Measurements from ENCODE around the gene TSHR.
"Not testable (repeated sequence)": the region's sequence is repeated elsewhere in the genome, so short reads cannot be mapped to it uniquely, and the experiment has no call there.

TSHR gene

GRCh38 chr14:81087230-81087629 is 131.8 kb downstream of the TSHR start:
- DNase-seq = no peak

- DNase-seq = no peak
These were observed 135.7 kb downstream of the TSHR start for GRCh38 chr14:81091139-81091538.

- no peak for DNase-seq
These were observed 136.2 kb downstream of the TSHR start for GRCh38 chr14:81091660-81092059.

- DNase-seq = no peak
These were observed 138.2 kb downstream of the TSHR start for GRCh38 chr14:81093651-81094050.

GRCh38 chr14:81095539-81095938 is 140.1 kb downstream of the TSHR start:
- DNase-seq = no peak

- no peak for DNase-seq
These were observed 141.2 kb downstream of the TSHR start for GRCh38 chr14:81096656-81097055.

GRCh38 chr14:81102217-81102616 is 146.8 kb downstream of the TSHR start:
- no peak for DNase-seq

- DNase-seq = no peak
These were observed 148.0 kb downstream of the TSHR start for GRCh38 chr14:81103443-81103842.

- no peak for DNase-seq
These were observed 150.0 kb downstream of the TSHR start for GRCh38 chr14:81105378-81105777.

- DNase-seq = no peak
These were observed 150.5 kb downstream of the TSHR start for GRCh38 chr14:81105961-81106360.

- DNase-seq = no peak
These were observed 154.8 kb downstream of the TSHR start for GRCh38 chr14:81110186-81110585.

- no peak for DNase-seq
These were observed 157.8 kb downstream of the TSHR start for GRCh38 chr14:81113176-81113575.

GRCh38 chr14:81113945-81114820 is 158.8 kb downstream of the TSHR start:
- DNase-seq = not testable (repeated sequence)

GRCh38 chr14:81120501-81120900 is 165.1 kb downstream of the TSHR start:
- no peak for DNase-seq

GRCh38 chr14:81122326-81122725 is 166.9 kb downstream of the TSHR start:
- DNase-seq = no peak

- no peak for DNase-seq
These were observed 168.4 kb downstream of the TSHR start for GRCh38 chr14:81123811-81124210.

- DNase-seq = no peak
These were observed 170.1 kb downstream of the TSHR start for GRCh38 chr14:81125536-81125935.

GRCh38 chr14:81127785-81128184 is 172.4 kb downstream of the TSHR start:
- no peak for DNase-seq

- no peak for DNase-seq
These were observed 173.8 kb downstream of the TSHR start for GRCh38 chr14:81129242-81129641.

- no peak for DNase-seq
These were observed 177.0 kb downstream of the TSHR start for GRCh38 chr14:81132468-81132867.

GRCh38 chr14:81133400-81133799 is 178.0 kb downstream of the TSHR start:
- no peak for DNase-seq

- DNase-seq = peak; percentile 80
These were observed 181.9 kb downstream of the TSHR start for GRCh38 chr14:81137316-81137715.

- no peak for DNase-seq
These were observed 183.0 kb downstream of the TSHR start for GRCh38 chr14:81138429-81138828.

GRCh38 chr14:81141426-81141825 is 186.0 kb downstream of the TSHR start:
- no peak for DNase-seq

- no peak for DNase-seq
These were observed 188.4 kb downstream of the TSHR start for GRCh38 chr14:81143793-81144192.
